ENCODE measurements around the gene TBC1D9.

- TF ChIP-seq CTCF (IDR thresholded peaks at IDR 0.05) (no peak), ZFX (IDR thresholded peaks at IDR 0.05; ENCODE audit: borderline replicate concordance) (no peak)
Observed at GRCh38 chr4:140799686-140800225, 43.6 kb upstream of the TBC1D9 start.

Measured in 22Rv1 (cell line).